PC-9 (cell line): ENCODE results near the gene PWWP2B. TPM values are rescaled to one million over a fixed set of nuclear protein-coding genes. Genes with fewer than 3 reads are reported as not detected.

Experiments
- BruUV-seq: library from RNA; stranded (reverse); fragments of 400-500 nt; replicated peaks from 2 replicates; lab custom pipeline; 2021; lab: Mats Ljungman, UMichigan
- CTCF ChIA-PET: fragments of 300-600 bp; sonication (Branson Sonifier 250); formaldehyde crosslinking; loops from one replicate; lab custom pipeline; 2022; ENCODE audit warnings: antibody characterized with exemption; lab: Charles Lee
- POLR2A ChIA-PET: fragments of 300-600 bp; sonication (Branson Sonifier 250); formaldehyde crosslinking; loops from one replicate; lab custom pipeline; 2022; ENCODE audit warnings: antibody characterized with exemption; ENCODE audit not compliant: unreplicated experiment; lab: Charles Lee
- DNase-seq, 2 experiments: peaks; one replicate each; pipeline versions ENCODE4 v3.0.0 to v3.0.0-alpha.2; 2015 to 2022; ENCODE audit warnings: mixed read lengths in 1 of 2
- H2AFZ ChIP-seq: fragments of 200-600 bp; sonication (generic); 2 replicates; pipeline ENCODE4 v1.8.1; 2017; ENCODE audit warnings: antibody characterized with exemption
- H3F3A ChIP-seq: fragments of 200-600 bp; sonication (generic); 2 replicates; pipeline ENCODE4 v1.8.1; 2017; ENCODE audit warnings: antibody characterized with exemption, mild to moderate bottlenecking, low read depth; ENCODE audit not compliant: insufficient read depth
- H3K27ac ChIP-seq: fragments of 200-600 bp; sonication (generic); 2 replicates; pipeline ENCODE4 v1.6.1; 2016; ENCODE audit warnings: mixed run types
- H3K27me3 ChIP-seq: fragments of 200-600 bp; sonication (generic); 2 replicates; pipeline ENCODE4 v1.6.1; 2016; ENCODE audit warnings: low read depth, mixed run types; ENCODE audit not compliant: insufficient read depth
- H3K36me3 ChIP-seq: fragments of 200-600 bp; sonication (generic); 2 replicates; pipeline ENCODE4 v1.6.1; 2016; ENCODE audit warnings: low read depth, mixed run types
- H3K4me1 ChIP-seq: fragments of 200-600 bp; sonication (generic); replicated peaks from 2 replicates; pipeline ENCODE4 v1.6.1; 2016; ENCODE audit warnings: mixed run types; ENCODE audit not compliant: insufficient read depth
- H3K4me2 ChIP-seq: fragments of 200-600 bp; sonication (generic); 2 replicates; pipeline ENCODE4 v1.6.1; 2017; ENCODE audit warnings: mixed run types
- H3K4me3 ChIP-seq: fragments of 200-600 bp; sonication (generic); 2 replicates; pipeline ENCODE4 v1.6.1; 2016; ENCODE audit warnings: mixed run types
- H3K79me2 ChIP-seq: fragments of 200-600 bp; sonication (generic); 2 replicates; pipeline ENCODE4 v1.6.1; 2017; ENCODE audit warnings: low read depth, mixed run types
- H3K9me2 ChIP-seq: fragments of 200-600 bp; sonication (generic); 2 replicates; pipeline ENCODE4 v1.8.1; 2017; ENCODE audit warnings: mild to moderate bottlenecking; ENCODE audit not compliant: insufficient read depth
- H3K9me3 ChIP-seq: fragments of 200-600 bp; sonication (generic); 2 replicates; pipeline ENCODE4 v1.8.1; 2016; ENCODE audit warnings: low read depth; ENCODE audit not compliant: insufficient read depth
- H4K20me1 ChIP-seq: fragments of 200-600 bp; sonication (generic); 2 replicates; pipeline ENCODE4 v1.8.1; 2017; ENCODE audit not compliant: insufficient read depth
- CTCF ChIP-seq: fragments of 200-600 bp; sonication (generic); conservative IDR thresholded peaks from 2 replicates; pipeline ENCODE4 v1.6.1; 2017; ENCODE audit warnings: mixed run types, antibody characterized with exemption, mild to moderate bottlenecking, moderate library complexity
- EZH2 ChIP-seq: fragments of 200-600 bp; sonication (generic); IDR thresholded peaks from 2 replicates; pipeline ENCODE4 v1.8.0; 2017; ENCODE audit warnings: antibody characterized with exemption, low read depth
- intact Hi-C: fragments of 100-400 bp; cut with micrococcal nuclease; formaldehyde crosslinking; loops from one replicate; pipeline ENCODE4 v1.10.0; 2022; ENCODE audit not compliant: unreplicated experiment
- total RNA-seq: library from RNA; stranded (reverse); gene quantifications from 2 replicates; pipeline ENCODE4 v1.2.3, GENCODE V29; 2021

The PWWP2B gene
- total RNA-seq, 1 experiment from 2014 or later, result 16.9 TPM

- H3K36me3 ChIP-seq, result no peaks in the 10 kb centered on the region
- H2AFZ ChIP-seq, result no peak overlapping the region
- no peak overlapping the region for H3K27ac ChIP-seq
- no peaks in the 10 kb centered on the region for H3K9me3 ChIP-seq
- no peaks in the 10 kb centered on the region for H3F3A ChIP-seq
- POLR2A ChIA-PET, result no interaction called here
- H3K4me3 ChIP-seq, result no peak overlapping the region
- H4K20me1 ChIP-seq, result no peaks in the 10 kb centered on the region
- no peak for DNase-seq
- H3K9me2 ChIP-seq, result no peaks in the 10 kb centered on the region
- no peak overlapping the region for H3K4me2 ChIP-seq
- CTCF ChIA-PET, result no interaction called here
- no peaks in the 10 kb centered on the region for H3K4me1 ChIP-seq
- TF ChIP-seq EZH2, result no peak
- no peak for TF ChIP-seq CTCF
- H3K27me3 ChIP-seq, result no peaks in the 10 kb centered on the region
- intact Hi-C loops, result no loop called here
- BruUV-seq, result no TSS peak
- H3K79me2 ChIP-seq, result no peaks in the 10 kb centered on the region
Measured at GRCh38 chr10:132354356-132355094, 42.5 kb upstream of the PWWP2B start.

GRCh38 chr10:132355297-132355696 is 41.7 kb upstream of the PWWP2B start:
- Histone ChIP-seq H3K4me3 (no peak overlapping the region), H3F3A (no peaks in the 10 kb centered on the region), H3K27ac (no peak overlapping the region), H3K79me2 (no peaks in the 10 kb centered on the region), H3K36me3 (no peaks in the 10 kb centered on the region), H3K9me2 (no peaks in the 10 kb centered on the region), H3K27me3 (no peaks in the 10 kb centered on the region), H3K9me3 (no peaks in the 10 kb centered on the region), H4K20me1 (no peaks in the 10 kb centered on the region), H3K4me1 (no peaks in the 10 kb centered on the region), H3K4me2 (no peak overlapping the region), H2AFZ (no peak overlapping the region)
- intact Hi-C loops, result no loop called here
- no peak for DNase-seq
- POLR2A ChIA-PET, result no interaction called here
- no TSS peak for BruUV-seq
- TF ChIP-seq CTCF (no peak), EZH2 (no peak)
- CTCF ChIA-PET, result no interaction called here

- H3K27ac ChIP-seq, result no peak overlapping the region
- ChIA-PET CTCF (no interaction called here), POLR2A (no interaction called here)
- TF ChIP-seq EZH2 (no peak), CTCF (no peak)
- no peak overlapping the region for H3K4me3 ChIP-seq
- no TSS peak for BruUV-seq
- no peaks in the 10 kb centered on the region for H3K9me3 ChIP-seq
- no peaks in the 10 kb centered on the region for H3K36me3 ChIP-seq
- intact Hi-C loops, result no loop called here
- H3K27me3 ChIP-seq, result no peaks in the 10 kb centered on the region
- no peaks in the 10 kb centered on the region for H3F3A ChIP-seq
- no peak overlapping the region for H2AFZ ChIP-seq
- H4K20me1 ChIP-seq, result no peaks in the 10 kb centered on the region
- H3K9me2 ChIP-seq, result no peaks in the 10 kb centered on the region
- no peak for DNase-seq
- H3K4me2 ChIP-seq, result no peak overlapping the region
- no peaks in the 10 kb centered on the region for H3K4me1 ChIP-seq
- H3K79me2 ChIP-seq, result no peaks in the 10 kb centered on the region
Measured at GRCh38 chr10:132355754-132356153, 41.2 kb upstream of the PWWP2B start.
